GM19025 (cell line): ENCODE data around the gene TEX261.
A peak's percentile ranks its signal among the peaks of the same experiment; 100 is the strongest.
"Not testable (repeated sequence)": the region's sequence is repeated elsewhere in the genome, so short reads cannot be mapped to it uniquely, and the experiment has no call there.

Experiments used
- ATAC-seq: cut with Tn5 transposase; IDR thresholded peaks from one replicate; pipeline ENCODE4 v1.9.1; 2021; ENCODE audit warnings: mild to moderate bottlenecking, low read depth, moderate library complexity; ENCODE audit not compliant: unreplicated experiment

TEX261 gene

GRCh38 chr2:71000780-71001591 is 6.3 kb upstream of the TEX261 start:
- peak; percentile 95 for ATAC-seq

GRCh38 chr2:70999931-71000330 is 5.3 kb upstream of the TEX261 start:
- ATAC-seq = not testable (repeated sequence)

GRCh38 chr2:70999362-70999761 is 4.7 kb upstream of the TEX261 start:
- ATAC-seq = no peak

GRCh38 chr2:70998885-70999284 is 4.2 kb upstream of the TEX261 start:
- ATAC-seq = not testable (repeated sequence)

- peak; percentile 17 for ATAC-seq
Observed at GRCh38 chr2:70995426-70995729, 705 bp upstream of the TEX261 start.

- peak; percentile 22 for ATAC-seq
Observed at GRCh38 chr2:70994009-70994698, 519 bp downstream of the TEX261 start.

GRCh38 chr2:70992945-70993853 is 1.5 kb downstream of the TEX261 start:
- ATAC-seq = no peak

- no peak for ATAC-seq
Observed at GRCh38 chr2:70991742-70992141, 2.9 kb downstream of the TEX261 start.

GRCh38 chr2:70991142-70991541 is 3.5 kb downstream of the TEX261 start:
- no peak for ATAC-seq

GRCh38 chr2:70990216-70990615 is 4.5 kb downstream of the TEX261 start:
- no peak for ATAC-seq

GRCh38 chr2:70988726-70989648 is 5.7 kb downstream of the TEX261 start:
- no peak for ATAC-seq

GRCh38 chr2:70988151-70988550 is 6.5 kb downstream of the TEX261 start:
- no peak for ATAC-seq

GRCh38 chr2:70987386-70987785 is 7.3 kb downstream of the TEX261 start:
- no peak for ATAC-seq

GRCh38 chr2:70986499-70987189 is 8.0 kb downstream of the TEX261 start:
- no peak for ATAC-seq

GRCh38 chr2:70985956-70986355 is 8.7 kb downstream of the TEX261 start:
- no peak for ATAC-seq

GRCh38 chr2:70985283-70985688 is 9.4 kb downstream of the TEX261 start:
- ATAC-seq = no peak

- peak; percentile 93 for ATAC-seq
Observed at GRCh38 chr2:70984576-70985282, 9.9 kb downstream of the TEX261 start.

GRCh38 chr2:70984228-70984575 is 10.5 kb downstream of the TEX261 start:
- ATAC-seq = no peak
